T47D (cell line): ENCODE measurements around the gene CDKAL1.
"Not testable (repeated sequence)": the region's sequence is repeated elsewhere in the genome, so short reads cannot be mapped to it uniquely, and the experiment has no call there.

Experiments
- DNase-seq, 2 experiments: peaks; one replicate each; pipeline versions ENCODE4 v3.0.0 to v3.0.0-alpha.2; 2011 to 2012; ENCODE audit warnings: low read depth in 1 of 2, low spot score in 1 of 2
- JUND ChIP-seq: IDR thresholded peaks from 2 replicates; pipeline ENCODE4 v1.6.1; 2012; ENCODE audit warnings: low read depth
- in situ Hi-C: cut with HindIII; loops from 2 replicates; pipeline ENCODE4 v1.10.0; 2016; ENCODE audit warnings: low sequenced_read_pairs, low pct_unique_long_range_greater_than_20kb

CDKAL1 gene

DNA sequence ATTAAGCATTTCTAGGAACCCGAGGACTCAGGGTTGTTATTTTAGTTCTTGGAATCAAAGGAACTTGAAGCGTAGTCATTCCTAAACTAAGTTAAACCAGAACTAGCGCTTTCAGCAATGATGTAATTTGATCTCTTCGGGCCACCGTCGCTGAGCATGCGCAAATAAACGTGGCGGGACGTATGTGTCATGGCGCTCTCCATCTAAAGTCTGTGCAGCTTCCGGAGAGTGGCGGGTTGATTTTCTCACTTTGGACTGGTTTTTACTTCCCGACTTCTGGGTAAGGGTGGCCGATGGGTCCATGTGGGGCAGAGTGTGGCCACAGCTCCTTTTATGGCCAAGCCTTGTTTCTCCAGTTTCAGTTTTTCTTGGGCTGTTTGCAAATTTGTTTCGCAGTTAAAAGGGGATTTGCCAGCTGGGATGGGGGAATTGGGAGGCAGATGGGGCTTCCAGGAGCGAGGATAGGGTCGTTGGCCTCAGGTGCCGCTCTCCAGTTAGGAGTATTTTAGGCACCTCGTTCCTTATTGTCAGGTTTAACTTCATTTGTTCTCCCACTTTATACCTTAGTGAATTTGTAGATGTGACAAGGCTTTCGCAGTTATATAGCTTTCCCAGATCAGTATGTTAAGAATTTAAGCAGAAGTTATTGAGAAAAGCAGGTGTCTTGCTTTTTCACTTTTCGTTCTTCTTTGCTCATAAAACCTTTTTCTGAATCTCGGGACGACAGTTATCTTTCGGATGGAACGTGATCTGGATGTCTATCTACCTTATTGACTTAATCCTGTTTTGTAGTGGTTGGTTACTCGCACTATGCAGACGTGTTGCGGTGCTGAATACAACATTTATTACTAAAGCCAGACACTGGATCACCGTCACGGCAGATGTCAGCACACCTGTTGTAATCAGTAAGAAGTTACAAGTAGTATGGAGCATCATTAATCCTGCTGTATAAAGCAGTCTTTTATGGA, at the start of gene CDKAL1:
Gene CDKAL1 (plus strand): TSS at position 163 of the 968 bp plus-strand sequence. CDS start 11,894 bp downstream, outside the sequence.
- TF ChIP-seq JUND = no peak
- DNase-seq = peak; percentile 28 to 93
- in situ Hi-C loops = no loop called here

DNA sequence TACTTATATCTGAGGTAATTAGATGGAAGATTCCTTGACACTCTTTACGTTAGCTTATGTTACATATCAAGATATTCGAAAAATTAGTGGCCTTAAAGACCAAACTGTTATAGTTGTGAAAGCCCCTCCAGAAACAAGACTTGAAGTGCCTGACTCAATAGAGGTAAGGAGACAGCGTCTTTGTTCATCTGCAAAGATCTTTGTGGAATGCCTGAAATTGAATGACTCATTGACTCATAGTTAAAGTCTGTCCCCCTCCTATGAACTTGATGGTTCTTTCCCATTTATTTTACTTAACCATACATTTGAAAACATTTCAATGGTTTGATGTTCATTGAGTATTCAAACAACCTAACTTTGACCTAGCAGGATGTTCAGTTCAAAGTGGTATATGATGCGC, 47.6 kb upstream of the CDKAL1 start:
- TF ChIP-seq JUND = no peak
- DNase-seq = no peak
- in situ Hi-C loops = no loop called here

DNA sequence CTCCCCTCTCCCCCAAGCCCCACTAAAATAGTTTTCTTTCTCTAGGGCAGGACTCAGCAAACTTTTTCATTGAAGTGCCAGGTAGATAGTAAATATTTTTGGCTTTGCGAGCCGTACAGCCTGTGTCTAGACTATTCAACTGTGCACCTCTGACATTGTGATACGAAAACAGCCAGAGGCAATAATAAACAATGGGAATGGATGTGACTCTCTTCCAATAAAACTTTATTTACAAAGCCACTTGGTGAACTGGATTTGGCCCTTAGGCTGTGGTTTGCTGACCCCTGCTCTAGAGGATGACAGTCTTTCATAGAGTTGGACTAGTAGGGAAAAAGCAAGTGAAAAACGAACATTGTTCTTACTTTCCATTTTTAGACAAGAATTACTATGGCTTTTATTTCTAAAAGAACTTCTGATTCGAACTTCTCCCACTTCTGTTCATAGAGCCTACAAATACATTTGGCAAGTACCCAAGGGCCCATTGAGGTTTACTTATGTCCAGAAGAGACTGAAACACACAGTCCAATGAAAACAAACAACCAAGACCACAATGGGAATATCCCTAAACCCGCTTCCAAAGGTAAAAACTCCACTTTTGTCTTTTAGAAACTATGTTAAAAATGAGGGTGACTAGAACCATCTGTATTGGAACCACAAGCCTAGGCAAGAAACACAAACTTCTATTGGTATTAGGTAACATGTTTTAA, 46.4 kb upstream of the CDKAL1 start:
- peak in 1 of 2 experiments; percentile 27 for DNase-seq
- in situ Hi-C loops = no loop called here
- no peak for TF ChIP-seq JUND

DNA sequence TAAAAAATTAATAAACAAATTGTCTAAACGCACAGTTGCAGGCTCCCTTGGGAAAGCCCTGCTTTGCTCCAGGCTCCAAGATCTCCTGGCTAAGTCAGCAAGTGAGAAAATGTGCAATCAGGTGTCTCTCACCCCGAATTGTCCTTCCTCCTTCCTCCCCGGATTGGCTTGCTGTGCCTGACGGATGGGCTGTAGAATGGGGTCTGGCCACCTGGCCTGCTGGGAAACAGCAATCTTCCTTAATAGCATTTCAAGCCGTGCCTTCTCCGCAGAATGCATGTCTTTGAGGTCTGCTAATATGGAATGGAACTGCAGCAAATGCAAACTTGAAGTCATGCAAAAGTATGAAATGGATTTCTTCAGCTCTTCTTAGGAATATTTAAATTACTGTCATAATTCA, 43.7 kb upstream of the CDKAL1 start:
- in situ Hi-C loops = no loop called here
- no peak for DNase-seq
- no peak for TF ChIP-seq JUND

DNA sequence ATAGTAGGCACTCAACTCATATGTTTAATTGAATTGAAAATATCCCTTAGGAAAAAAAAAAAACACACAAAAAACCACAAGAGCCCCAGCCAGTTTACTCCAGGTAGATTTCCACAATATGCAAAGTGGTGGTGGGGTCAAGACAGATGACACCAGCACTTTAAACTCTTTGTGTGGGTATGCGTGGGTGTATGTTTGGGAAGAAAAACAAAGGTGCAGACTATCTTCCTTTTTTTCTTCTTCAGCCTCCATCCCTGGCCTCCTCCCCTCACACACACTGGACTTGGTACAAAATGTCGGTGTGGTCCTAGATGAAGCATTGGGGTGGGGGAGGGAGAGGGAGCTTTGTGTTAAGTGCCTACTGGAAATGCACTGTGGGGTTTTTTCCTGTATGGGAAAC, 42.2 kb upstream of the CDKAL1 start:
- no peak for TF ChIP-seq JUND
- in situ Hi-C loops = no loop called here
- no peak for DNase-seq

DNA sequence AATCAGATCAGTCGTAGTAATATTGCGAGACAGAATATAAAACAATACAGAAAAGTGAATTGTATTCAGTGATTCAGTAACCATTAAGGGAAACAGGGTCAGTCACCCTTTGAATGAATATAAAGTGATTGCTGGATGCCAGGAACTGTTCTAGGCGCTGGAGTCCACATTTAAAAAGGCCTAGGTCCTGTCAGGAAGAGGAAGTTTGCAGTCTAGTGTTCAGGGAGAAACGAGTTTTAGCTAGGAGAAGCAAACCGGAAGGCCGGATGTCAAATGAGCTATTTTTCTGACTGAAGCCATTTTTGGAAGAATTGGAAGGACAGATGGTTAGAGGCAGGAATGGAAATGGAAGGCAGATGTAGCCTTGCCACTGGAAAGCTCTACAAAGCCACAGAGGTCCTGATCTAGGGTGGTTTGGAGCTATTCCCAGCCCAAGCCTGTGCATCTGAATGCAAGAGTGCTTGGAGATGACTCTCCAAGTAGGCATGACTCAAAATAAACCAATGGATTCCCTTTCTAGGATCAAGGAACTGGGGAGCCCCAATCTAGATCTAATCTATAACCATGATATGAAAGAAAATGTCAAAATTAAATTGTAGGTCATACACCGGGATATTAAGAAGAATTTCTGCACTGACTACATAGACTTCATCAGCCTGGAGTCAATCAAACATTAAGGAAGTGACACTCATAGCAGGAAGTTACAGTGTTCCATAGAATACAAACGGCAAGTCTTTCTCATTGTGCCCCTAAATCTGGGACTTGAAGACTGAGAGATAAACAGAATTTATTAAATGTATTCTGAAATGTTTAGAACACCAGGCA, 36.8 kb upstream of the CDKAL1 start:
- DNase-seq = no peak

DNA sequence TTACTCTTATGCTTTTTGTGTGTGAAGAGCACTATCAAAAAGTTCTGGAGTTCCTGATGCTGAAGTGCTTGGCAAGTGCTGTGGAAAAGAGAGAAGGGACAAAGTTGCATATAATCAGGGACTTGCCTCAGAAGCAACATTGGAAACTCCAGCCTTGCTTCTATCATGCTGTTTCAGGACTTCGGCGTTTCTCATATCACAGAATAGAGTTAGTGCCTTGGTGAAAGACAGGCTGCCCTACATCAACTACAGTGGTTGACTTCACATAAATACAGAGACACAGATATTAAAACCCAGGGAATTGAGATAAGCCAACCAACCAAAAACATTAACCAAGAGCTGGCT, 36.2 kb upstream of the CDKAL1 start:
- in situ Hi-C loops = no loop called here
- DNase-seq = no peak
- TF ChIP-seq JUND = no peak

More for the DNA sequence above, 36.8 kb upstream of the CDKAL1 start:
- in situ Hi-C loops = no loop called here
- TF ChIP-seq JUND = no peak

DNA sequence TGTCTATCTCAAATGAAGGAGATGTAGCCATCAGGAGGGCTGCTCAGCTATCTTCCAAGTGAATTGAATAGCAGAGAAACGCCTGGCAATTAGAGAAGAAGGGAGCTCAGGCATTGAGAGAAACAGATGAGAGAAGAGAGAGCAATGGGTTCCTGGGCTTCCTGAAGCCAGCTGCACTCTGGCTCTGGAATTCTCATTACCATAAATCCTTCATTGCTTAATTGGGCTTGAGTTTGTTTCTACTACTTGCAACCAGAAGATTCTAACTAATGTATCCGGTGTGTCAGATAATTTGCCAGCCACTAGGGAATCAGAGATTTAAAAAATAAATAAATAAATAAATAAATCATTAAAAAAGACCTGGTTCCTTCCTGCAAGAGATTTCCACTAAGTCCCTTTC, 25.0 kb upstream of the CDKAL1 start:
- TF ChIP-seq JUND = no peak
- in situ Hi-C loops = no loop called here
- no peak for DNase-seq

DNA sequence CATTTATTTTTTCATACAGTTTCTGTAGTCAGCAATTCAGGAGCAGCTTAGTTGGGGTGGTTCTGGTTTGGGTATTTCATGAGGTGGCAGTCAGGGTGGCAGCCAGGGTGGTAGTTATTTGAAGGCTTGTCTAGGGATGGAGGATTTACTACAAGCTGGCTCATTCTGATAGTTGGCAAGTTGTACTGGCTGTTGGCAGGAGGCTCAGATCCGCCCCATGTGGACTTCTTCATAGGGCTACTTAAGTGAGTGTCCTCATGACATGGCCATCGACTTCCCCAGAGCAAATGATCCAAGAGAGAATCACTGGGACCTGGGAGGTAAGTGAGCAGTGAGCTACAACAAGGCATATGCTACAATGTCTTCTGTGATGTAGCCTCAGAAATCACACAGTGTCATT, 22.4 kb upstream of the CDKAL1 start:
- DNase-seq = no peak
- in situ Hi-C loops = no loop called here
- no peak for TF ChIP-seq JUND

DNA sequence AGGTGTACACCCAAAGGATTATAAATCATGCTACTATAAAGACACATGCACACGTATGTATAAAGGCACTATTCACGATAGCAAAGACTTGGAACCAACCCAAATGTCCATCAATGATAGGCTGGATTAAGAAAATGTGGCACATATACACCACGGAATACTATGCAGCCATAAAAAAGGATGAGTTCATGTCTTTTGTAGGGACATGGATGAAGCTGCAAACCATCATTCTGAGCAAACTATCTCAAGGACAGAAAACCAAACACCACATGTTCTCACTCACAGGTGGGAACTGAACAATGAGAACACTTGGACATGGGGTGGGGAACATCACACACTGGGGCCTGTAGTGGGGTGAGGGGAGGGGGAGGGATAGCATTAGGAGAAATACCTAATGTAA, 9.0 kb upstream of the CDKAL1 start:
- in situ Hi-C loops, DNase-seq: not testable (repeated sequence)

DNA sequence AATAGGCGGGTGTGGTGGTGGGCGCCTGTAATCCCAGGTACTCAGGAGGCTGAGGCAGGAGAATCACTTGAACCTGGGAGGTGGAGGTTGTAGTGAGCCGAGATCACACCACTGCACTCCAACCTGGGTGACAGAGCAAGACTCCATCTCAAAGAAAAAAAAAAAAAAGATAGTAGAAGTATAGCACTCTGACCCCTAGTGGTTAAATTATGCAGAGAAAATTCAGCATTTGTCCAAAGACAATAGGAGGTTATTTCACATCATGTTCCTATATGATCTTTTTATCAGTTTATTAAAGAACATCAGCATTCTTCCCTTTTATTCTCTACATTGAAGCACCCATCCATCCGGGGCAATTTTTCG, 5.2 kb upstream of the CDKAL1 start:
- in situ Hi-C loops = not testable (repeated sequence)
- peak in 1 of 2 experiments; percentile 68 for DNase-seq

DNA sequence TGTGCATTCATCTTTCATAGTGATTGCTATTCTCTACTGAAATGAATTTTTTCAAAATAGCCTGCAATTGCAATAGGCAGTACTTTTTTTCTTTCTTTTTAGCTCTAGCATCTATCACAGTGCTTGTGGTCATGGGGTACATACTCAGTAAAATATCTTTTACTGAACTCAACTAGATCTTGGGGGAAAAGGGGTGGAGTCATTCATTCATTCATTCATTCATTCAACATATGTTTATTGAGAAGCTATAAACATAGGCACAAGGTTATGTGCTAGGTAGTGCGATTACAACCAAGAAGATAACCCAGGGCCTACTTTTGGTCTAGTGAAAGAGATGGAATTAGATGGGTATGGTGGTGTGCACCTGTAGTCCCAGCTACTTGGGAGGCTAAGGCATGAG, 1.4 kb upstream of the CDKAL1 start:
- no peak for DNase-seq
- no peak for TF ChIP-seq JUND
- in situ Hi-C loops = no loop called here

DNA sequence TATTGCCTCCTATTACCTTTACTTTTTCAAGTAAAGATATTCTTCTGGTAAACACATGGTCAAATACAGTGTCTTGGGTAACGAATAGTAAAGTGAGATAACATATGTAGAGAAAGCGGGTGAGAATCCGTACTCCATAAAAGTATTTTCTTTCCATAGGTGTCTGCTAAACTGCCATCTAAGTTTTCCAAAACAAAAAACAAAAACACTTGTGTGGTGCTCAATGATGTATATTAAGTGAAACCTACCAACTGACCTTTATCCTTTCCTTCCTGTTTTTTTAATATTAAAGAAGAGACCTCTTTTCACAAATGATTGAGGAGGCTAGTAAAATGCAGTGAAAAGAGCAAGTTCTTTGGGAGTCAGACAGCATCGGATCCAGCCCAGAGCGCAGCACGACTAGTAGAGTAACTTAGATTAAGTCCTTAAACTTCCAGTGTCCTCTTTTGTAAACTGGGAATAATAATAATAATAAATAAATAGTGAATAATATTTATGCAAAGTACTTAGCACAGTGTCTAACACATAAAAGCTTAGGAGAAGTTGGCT, 437 bp upstream of the CDKAL1 start:
- in situ Hi-C loops = no loop called here
- TF ChIP-seq JUND = no peak
- no peak for DNase-seq
